ENCODE results near the gene TMEM53. TPM values are rescaled to one million over a fixed set of nuclear protein-coding genes. Genes with fewer than 3 reads are reported as not detected.

The TMEM53 gene
- total RNA-seq, 1 experiment from 2014 or later = 6.2 TPM

- no peak overlapping the region for H3K27ac Mint-ChIP-seq
- Histone ChIP-seq H3K23ac (ENCODE audit: insufficient read length, low read depth, low read length) (no peak overlapping the region), H3K27ac (ENCODE audit: insufficient read length, low read depth, low read length) (no peak overlapping the region), H3K18ac (ENCODE audit: insufficient read length, low read depth, low read length) (no peak overlapping the region), H3K79me2 (ENCODE audit: insufficient read depth, low read length) (no peaks in the 10 kb centered on the region), H4K5ac (ENCODE audit: insufficient read length, low read depth, low read length) (no peak overlapping the region), H3K4ac (ENCODE audit: low read depth, low read length) (no peak overlapping the region), H3K9me3 (ENCODE audit: control insufficient read depth, low read depth, low read length) (no peaks in the 10 kb centered on the region), H3K56ac (ENCODE audit: insufficient read length, low read depth, low read length) (no peak overlapping the region), H3K4me1 (ENCODE audit: insufficient read depth, low read length) (no peaks in the 10 kb centered on the region), H3K9ac (ENCODE audit: extremely low read depth, insufficient read length, low read length) (no peak overlapping the region), H2BK12ac (ENCODE audit: insufficient read length, low read depth, low read length) (no peak overlapping the region), H3K4me2 (ENCODE audit: insufficient read depth, insufficient read length, low read length) (no peak overlapping the region), H4K20me1 (ENCODE audit: control insufficient read depth, insufficient read depth, insufficient read length) (no peaks in the 10 kb centered on the region), H3T11ph (ENCODE audit: low read length) (no peak overlapping the region), H3K23me2 (ENCODE audit: insufficient read length, low read depth, low read length, poor library complexity, severe bottlenecking) (no peaks in the 10 kb centered on the region), H2BK120ac (ENCODE audit: low read depth, low read length, poor library complexity, severe bottlenecking) (no peak overlapping the region), H2AK5ac (ENCODE audit: insufficient read length, low read length) (no peak overlapping the region), H4K91ac (ENCODE audit: insufficient read length, low read depth, low read length) (no peak overlapping the region), H3K14ac (ENCODE audit: insufficient read depth, low read length) (no peak overlapping the region), H2BK20ac (ENCODE audit: low read depth, low read length, poor library complexity, severe bottlenecking) (no peak overlapping the region), H2BK5ac (ENCODE audit: insufficient read length, low read length) (no peak overlapping the region), H3K27me3 (ENCODE audit: insufficient read depth, low read length) (no peaks in the 10 kb centered on the region), H2BK15ac (ENCODE audit: low read depth, low read length) (no peak overlapping the region), H4K8ac (replicated peaks; ENCODE audit: insufficient read length, low read depth, low read length) (no peak overlapping the region), H3K79me1 (ENCODE audit: insufficient read depth, low read depth, low read length, poor library complexity, severe bottlenecking) (no peaks in the 10 kb centered on the region), H2AFZ (ENCODE audit: low read length) (no peak overlapping the region)
- H3K4me1 Mint-ChIP-seq = peaks cover 0 to 5% of the 10 kb centered on the region in 2 experiments; a peak in 2 of 4 replicates
- DNase-seq = no peak
- no peak for TF ChIP-seq CTCF (conservative IDR thresholded peaks at IDR 0.05)
- H3K4me3 Mint-ChIP-seq = no peak overlapping the region
- no peaks in the 10 kb centered on the region for H3K9me3 Mint-ChIP-seq
- whole genome bisulfite sequencing (ENCODE audit: extremely low coverage, insufficient read length, low lambda C conversion rate) = no CpG with 5 or more reads among the region's 4 CpGs
- H3K36me3 Mint-ChIP-seq (ENCODE audit: insufficient read depth in 1 of 3, low read depth in 3 of 3) = no peaks in the 10 kb centered on the region
- peaks cover 5% of the 10 kb centered on the region for H3K27me3 Mint-ChIP-seq (ENCODE audit: low read depth)
Observed at GRCh38 chr1:44695671-44696070, 21.4 kb upstream of the TMEM53 start.
